Calu3 (cell line): ENCODE measurements around the gene CYP4F22. TPM values are rescaled to one million over a fixed set of nuclear protein-coding genes. Genes with fewer than 3 reads are reported as not detected.

ENCODE experiments used
- BruUV-seq: library from RNA; stranded (reverse); fragments of 400-500 nt; replicated peaks from 2 replicates; lab custom pipeline; 2021; lab: Mats Ljungman, UMichigan
- CTCF ChIA-PET: fragments of 300-600 bp; sonication (Branson Sonifier 250); formaldehyde crosslinking; loops from one replicate; lab custom pipeline; 2022; ENCODE audit warnings: antibody characterized with exemption; lab: Charles Lee
- DNase-seq: peaks from one replicate; pipeline ENCODE4 v3.0.0; 2022
- H3K27ac Mint-ChIP-seq: one replicate; pipeline ENCODE4 v1.8.0; 2022; ENCODE audit warnings: mixed read lengths; ENCODE audit not compliant: unreplicated experiment
- H3K27me3 Mint-ChIP-seq: one replicate; pipeline ENCODE4 v1.8.0; 2022; ENCODE audit warnings: mixed read lengths; ENCODE audit not compliant: unreplicated experiment
- H3K36me3 Mint-ChIP-seq: one replicate; pipeline ENCODE4 v1.8.0; 2022; ENCODE audit warnings: mild to moderate bottlenecking, moderate library complexity, mixed read lengths; ENCODE audit not compliant: insufficient read depth, unreplicated experiment
- H3K4me1 Mint-ChIP-seq: one replicate; pipeline ENCODE4 v1.8.0; 2022; ENCODE audit warnings: mild to moderate bottlenecking, low read depth, mixed read lengths; ENCODE audit not compliant: unreplicated experiment
- H3K4me3 Mint-ChIP-seq: one replicate; pipeline ENCODE4 v1.8.0; 2022; ENCODE audit warnings: mild to moderate bottlenecking, low read depth, moderate library complexity, mixed read lengths; ENCODE audit not compliant: unreplicated experiment
- H3K9me3 Mint-ChIP-seq: one replicate; pipeline ENCODE4 v1.8.0; 2022; ENCODE audit warnings: low read depth, mixed read lengths; ENCODE audit not compliant: unreplicated experiment
- CTCF ChIP-seq: fragments of 200-600 bp; IDR thresholded peaks from one replicate; pipeline ENCODE4 v1.8.0; 2022; ENCODE audit warnings: antibody characterized with exemption; ENCODE audit not compliant: unreplicated experiment
- intact Hi-C: fragments of 100-400 bp; cut with micrococcal nuclease; formaldehyde crosslinking; loops from one replicate; pipeline ENCODE4 v1.10.0; 2022; ENCODE audit not compliant: unreplicated experiment
- total RNA-seq: library from RNA; stranded (reverse); gene quantifications from 2 replicates; pipeline ENCODE4 v1.2.3, GENCODE V29; 2022

The CYP4F22 gene
- total RNA-seq, 1 experiment from 2014 or later, result not detected

- no TSS peak for BruUV-seq
- no peaks in the 10 kb centered on the region for H3K9me3 Mint-ChIP-seq
- TF ChIP-seq CTCF, result no peak
- H3K27ac Mint-ChIP-seq, result no peak overlapping the region
- H3K4me3 Mint-ChIP-seq, result no peak overlapping the region
- peaks cover 37% of the 10 kb centered on the region for H3K27me3 Mint-ChIP-seq
- CTCF ChIA-PET, result no interaction called here
- peaks cover 6% of the 10 kb centered on the region for H3K4me1 Mint-ChIP-seq
- DNase-seq, result no peak
- no peaks in the 10 kb centered on the region for H3K36me3 Mint-ChIP-seq
- intact Hi-C loops, result no loop called here
Observed at GRCh38 chr19:15495151-15495550, 13.2 kb upstream of the CYP4F22 start.

GRCh38 chr19:15498156-15498858, 10.0 kb upstream of the CYP4F22 start:
- peaks cover 47% of the 10 kb centered on the region for H3K27me3 Mint-ChIP-seq
- BruUV-seq, result no TSS peak

GRCh38 chr19:15498910-15499309, 9.4 kb upstream of the CYP4F22 start:
- Mint-ChIP-seq H3K27me3 (peaks cover 47% of the 10 kb centered on the region), H3K4me3 (no peak overlapping the region), H3K27ac (no peak overlapping the region), H3K9me3 (no peaks in the 10 kb centered on the region), H3K36me3 (no peaks in the 10 kb centered on the region), H3K4me1 (peaks cover 6% of the 10 kb centered on the region)
- no TSS peak for BruUV-seq
- no peak for TF ChIP-seq CTCF
- intact Hi-C loops, result no loop called here
- CTCF ChIA-PET, result no interaction called here
- no peak for DNase-seq

More at GRCh38 chr19:15498156-15498858, 10.0 kb upstream of the CYP4F22 start:
- intact Hi-C loops, result no loop called here
- Mint-ChIP-seq H3K27ac (no peak overlapping the region), H3K36me3 (no peaks in the 10 kb centered on the region), H3K4me1 (peaks cover 6% of the 10 kb centered on the region), H3K4me3 (no peak overlapping the region), H3K9me3 (no peaks in the 10 kb centered on the region)
- no peak for TF ChIP-seq CTCF
- DNase-seq, result no peak
- CTCF ChIA-PET, result no interaction called here

- DNase-seq, result no peak
- peaks cover 6% of the 10 kb centered on the region for H3K4me1 Mint-ChIP-seq
- no peak overlapping the region for H3K27ac Mint-ChIP-seq
- H3K4me3 Mint-ChIP-seq, result no peak overlapping the region
- no peaks in the 10 kb centered on the region for H3K9me3 Mint-ChIP-seq
- CTCF ChIA-PET, result no interaction called here
- no peaks in the 10 kb centered on the region for H3K36me3 Mint-ChIP-seq
- peaks cover 74% of the 10 kb centered on the region for H3K27me3 Mint-ChIP-seq
- BruUV-seq, result no TSS peak
- no peak for TF ChIP-seq CTCF
- intact Hi-C loops, result no loop called here
Observed at GRCh38 chr19:15501596-15501995, 6.7 kb upstream of the CYP4F22 start.
